ENCODE data around the gene MED27. TPM values are rescaled to one million over a fixed set of nuclear protein-coding genes. Genes with fewer than 3 reads are reported as not detected.
A peak's percentile ranks its signal among the peaks of the same experiment; 100 is the strongest.

The MED27 gene
- total and polyA plus RNA-seq, 2 of the 13 experiments (the other 11 are each of a cell fraction or from before 2014, with no cell fraction given): 16.9 to 19.0 TPM

DNA sequence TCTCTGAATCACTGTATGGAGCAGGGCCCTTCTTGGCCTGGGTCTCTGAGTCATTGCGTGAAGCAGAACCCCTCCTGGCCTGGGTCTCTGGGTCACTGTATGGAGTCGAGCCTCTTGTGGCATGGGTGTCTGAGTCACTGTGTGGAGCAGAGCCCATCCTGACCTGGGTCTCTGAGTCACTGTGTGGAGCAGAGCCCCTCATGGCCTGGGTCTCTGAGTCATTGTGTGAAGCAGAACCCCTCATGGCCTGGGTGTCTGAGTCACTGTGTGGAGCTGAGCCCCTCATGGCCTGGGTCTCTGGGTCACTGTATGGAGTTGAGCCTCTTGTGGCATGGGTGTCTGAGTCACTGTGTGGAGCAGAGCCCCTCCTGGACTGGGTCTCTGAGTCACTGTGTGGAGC lies 245.8 kb downstream of the MED27 start:
- Histone ChIP-seq H3K4me2 (ENCODE audit: low read depth, low read length) (no peak overlapping the region), H4K20me1 (ENCODE audit: insufficient read depth, low read length) (no peaks in the 10 kb centered on the region), H2AFZ (ENCODE audit: low read length) (no peak overlapping the region), H3K79me2 (ENCODE audit: insufficient read depth, low read length) (no peaks in the 10 kb centered on the region), H3K9me3 (ENCODE audit: low read length) (no peaks in the 10 kb centered on the region), H3K9ac (ENCODE audit: insufficient read depth, low read depth, low read length) (no peak overlapping the region), H3K27me3 (ENCODE audit: control insufficient read depth in 1 of 2, insufficient read depth in 2 of 2, low read length in 2 of 2) (peaks cover 12 to 62% of the 10 kb centered on the region in 2 experiments; a peak in 4 of 5 replicates), H3K36me3 (replicated peaks in 1 of 2; ENCODE audit: control insufficient read depth in 1 of 2, insufficient read depth in 2 of 2, low read length in 2 of 2) (no peaks in the 10 kb centered on the region), H3K27ac (ENCODE audit: extremely low read length, insufficient read depth, low read length) (no peak overlapping the region), H3K4me1 (ENCODE audit: insufficient read depth, low read length) (peaks cover 6% of the 10 kb centered on the region; the same call in 1 of the 2 replicates), H3K4me3 (replicated peaks in 1 of 3; ENCODE audit: insufficient read depth in 1 of 3, low read depth in 2 of 3, low read length in 3 of 3) (no peak overlapping the region)
- TF ChIP-seq ZNF333 (CRISPR knock-in tag; IDR thresholded peaks at IDR 0.05; ENCODE audit: borderline replicate concordance): 0 out of 2 replicates have a peak, but pooled peaks have one; percentile 74
- TF ChIP-seq ARNT2 (CRISPR knock-in tag; IDR thresholded peaks at IDR 0.05; ENCODE audit: low read depth): no peak
- DNase-seq (ENCODE audit: low spot score) (no peak), ATAC-seq (no peak), FAIRE-seq (no peak)
- in situ Hi-C loops (cut with HindIII; ENCODE audit: extremely low pct_ligation_motif_present, low pct_unique_long_range_greater_than_20kb): no loop called here
- ChIA-PET POLR2A (no interaction called here), CTCF (ENCODE audit: low intra/inter-chr PET ratio, low total read pairs) (no interaction called here)
- no TSS peak for BruUV-seq (replicated peaks)
- 100% methylated on average over 1 of the region's 2 CpGs for WGBS (ENCODE audit: low lambda C conversion rate)
- intact Hi-C loops (cut with micrococcal nuclease; ENCODE audit: unreplicated experiment): no loop called here

- H4K20me1 ChIP-seq (ENCODE audit: insufficient read depth, low read length): no peaks in the 10 kb centered on the region
- intact Hi-C loops (cut with micrococcal nuclease; ENCODE audit: unreplicated experiment): no loop called here
- H3K9me3 ChIP-seq (ENCODE audit: low read length): no peaks in the 10 kb centered on the region
- H3K4me2 ChIP-seq (ENCODE audit: low read depth, low read length): no peak overlapping the region
- no peak overlapping the region for H3K9ac ChIP-seq (ENCODE audit: insufficient read depth, low read depth, low read length)
- H3K4me3 ChIP-seq (replicated peaks in 1 of 3; ENCODE audit: insufficient read depth in 1 of 3, low read depth in 2 of 3, low read length in 3 of 3): no peak overlapping the region
- H3K79me2 ChIP-seq (ENCODE audit: insufficient read depth, low read length): no peaks in the 10 kb centered on the region
- peaks cover 6% of the 10 kb centered on the region; the same call in 1 of the 2 replicates for H3K4me1 ChIP-seq (ENCODE audit: insufficient read depth, low read length)
- no peak overlapping the region for H2AFZ ChIP-seq (ENCODE audit: low read length)
- BruUV-seq (replicated peaks): no TSS peak
- no peak for DNase-seq (ENCODE audit: low spot score)
- H3K27me3 ChIP-seq (ENCODE audit: control insufficient read depth in 1 of 2, insufficient read depth in 2 of 2, low read length in 2 of 2): peaks cover 12 to 68% of the 10 kb centered on the region in 2 experiments; a peak in 4 of 5 replicates
- no peak overlapping the region for H3K27ac ChIP-seq (ENCODE audit: extremely low read length, insufficient read depth, low read length)
- WGBS (ENCODE audit: low lambda C conversion rate): 5% methylated on average over 4 of the region's 4 CpGs
- no peaks in the 10 kb centered on the region for H3K36me3 ChIP-seq (replicated peaks in 1 of 2; ENCODE audit: control insufficient read depth in 1 of 2, insufficient read depth in 2 of 2, low read length in 2 of 2)
- ATAC-seq: no peak
- FAIRE-seq: no peak
- in situ Hi-C loops (cut with HindIII; ENCODE audit: extremely low pct_ligation_motif_present, low pct_unique_long_range_greater_than_20kb): no loop called here
- ChIA-PET CTCF (ENCODE audit: low intra/inter-chr PET ratio, low total read pairs) (no interaction called here), POLR2A (no interaction called here)
- no peak for TF ChIP-seq ZC3H4 (CRISPR knock-in tag; IDR thresholded peaks at IDR 0.05; ENCODE audit: borderline replicate concordance)
- no peak for TF ChIP-seq PRPF4 (IDR thresholded peaks at IDR 0.05; ENCODE audit: low read depth, low read length, poor library complexity, severe bottlenecking)
- TF ChIP-seq CAMTA2 (CRISPR knock-in tag; IDR thresholded peaks at IDR 0.05; ENCODE audit: borderline replicate concordance): no peak
- TF ChIP-seq MBNL3 (CRISPR knock-in tag; conservative IDR thresholded peaks at IDR 0.05): no peak
- TF ChIP-seq NFKB2 (CRISPR knock-in tag; IDR thresholded peaks at IDR 0.05; ENCODE audit: borderline replicate concordance): no peak
- TF ChIP-seq, protein P1, sequence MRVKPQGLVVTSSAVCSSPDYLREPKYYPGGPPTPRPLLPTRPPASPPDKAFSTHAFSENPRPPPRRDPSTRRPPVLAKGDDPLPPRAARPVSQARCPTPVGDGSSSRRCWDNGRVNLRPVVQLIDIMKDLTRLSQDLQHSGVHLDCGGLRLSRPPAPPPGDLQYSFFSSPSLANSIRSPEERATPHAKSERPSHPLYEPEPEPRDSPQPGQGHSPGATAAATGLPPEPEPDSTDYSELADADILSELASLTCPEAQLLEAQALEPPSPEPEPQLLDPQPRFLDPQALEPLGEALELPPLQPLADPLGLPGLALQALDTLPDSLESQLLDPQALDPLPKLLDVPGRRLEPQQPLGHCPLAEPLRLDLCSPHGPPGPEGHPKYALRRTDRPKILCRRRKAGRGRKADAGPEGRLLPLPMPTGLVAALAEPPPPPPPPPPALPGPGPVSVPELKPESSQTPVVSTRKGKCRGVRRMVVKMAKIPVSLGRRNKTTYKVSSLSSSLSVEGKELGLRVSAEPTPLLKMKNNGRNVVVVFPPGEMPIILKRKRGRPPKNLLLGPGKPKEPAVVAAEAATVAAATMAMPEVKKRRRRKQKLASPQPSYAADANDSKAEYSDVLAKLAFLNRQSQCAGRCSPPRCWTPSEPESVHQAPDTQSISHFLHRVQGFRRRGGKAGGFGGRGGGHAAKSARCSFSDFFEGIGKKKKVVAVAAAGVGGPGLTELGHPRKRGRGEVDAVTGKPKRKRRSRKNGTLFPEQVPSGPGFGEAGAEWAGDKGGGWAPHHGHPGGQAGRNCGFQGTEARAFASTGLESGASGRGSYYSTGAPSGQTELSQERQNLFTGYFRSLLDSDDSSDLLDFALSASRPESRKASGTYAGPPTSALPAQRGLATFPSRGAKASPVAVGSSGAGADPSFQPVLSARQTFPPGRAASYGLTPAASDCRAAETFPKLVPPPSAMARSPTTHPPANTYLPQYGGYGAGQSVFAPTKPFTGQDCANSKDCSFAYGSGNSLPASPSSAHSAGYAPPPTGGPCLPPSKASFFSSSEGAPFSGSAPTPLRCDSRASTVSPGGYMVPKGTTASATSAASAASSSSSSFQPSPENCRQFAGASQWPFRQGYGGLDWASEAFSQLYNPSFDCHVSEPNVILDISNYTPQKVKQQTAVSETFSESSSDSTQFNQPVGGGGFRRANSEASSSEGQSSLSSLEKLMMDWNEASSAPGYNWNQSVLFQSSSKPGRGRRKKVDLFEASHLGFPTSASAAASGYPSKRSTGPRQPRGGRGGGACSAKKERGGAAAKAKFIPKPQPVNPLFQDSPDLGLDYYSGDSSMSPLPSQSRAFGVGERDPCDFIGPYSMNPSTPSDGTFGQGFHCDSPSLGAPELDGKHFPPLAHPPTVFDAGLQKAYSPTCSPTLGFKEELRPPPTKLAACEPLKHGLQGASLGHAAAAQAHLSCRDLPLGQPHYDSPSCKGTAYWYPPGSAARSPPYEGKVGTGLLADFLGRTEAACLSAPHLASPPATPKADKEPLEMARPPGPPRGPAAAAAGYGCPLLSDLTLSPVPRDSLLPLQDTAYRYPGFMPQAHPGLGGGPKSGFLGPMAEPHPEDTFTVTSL (CRISPR knock-in tag; IDR thresholded peaks at IDR 0.05; ENCODE audit: borderline replicate concordance): no peak
- TF ChIP-seq ZNF350 (CRISPR knock-in tag; IDR thresholded peaks at IDR 0.05; ENCODE audit: borderline replicate concordance, low read depth): no peak
- TF ChIP-seq ZFYVE20 (CRISPR knock-in tag; IDR thresholded peaks at IDR 0.05; ENCODE audit: borderline replicate concordance, low read depth): no peak
- TF ChIP-seq ZBTB2 (CRISPR knock-in tag; IDR thresholded peaks at IDR 0.05; ENCODE audit: low read depth): no peak
Measured at GRCh38 chr9:131833083-131833482, 246.6 kb downstream of the MED27 start.
